T1000 (cell line): ENCODE data around the gene IGFALS.

ENCODE experiments used
- DNase-seq: peaks from one replicate; lab custom pipeline; 2025; ENCODE audit warnings: mixed read lengths; lab: John Stamatoyannopoulos, UW

The IGFALS gene

DNA sequence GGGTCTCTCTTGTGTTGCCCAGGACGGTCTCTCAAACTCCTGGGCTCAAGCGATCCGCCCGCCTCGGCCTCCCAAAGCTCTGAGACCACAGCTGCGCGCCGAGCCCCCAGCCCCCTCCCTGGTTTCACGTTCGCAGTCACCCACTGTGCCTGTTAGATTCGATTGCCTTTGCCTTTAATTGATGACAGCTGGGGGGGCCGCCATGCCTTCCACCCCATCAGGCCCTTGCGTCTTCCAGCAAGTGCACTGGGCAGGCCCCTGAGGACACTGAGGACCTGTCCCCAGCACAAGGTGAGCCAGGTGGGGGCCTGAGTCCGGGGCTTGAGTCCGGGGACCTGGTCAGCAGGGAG lies 3.3 kb downstream of the IGFALS start:
- no peak for DNase-seq

DNA sequence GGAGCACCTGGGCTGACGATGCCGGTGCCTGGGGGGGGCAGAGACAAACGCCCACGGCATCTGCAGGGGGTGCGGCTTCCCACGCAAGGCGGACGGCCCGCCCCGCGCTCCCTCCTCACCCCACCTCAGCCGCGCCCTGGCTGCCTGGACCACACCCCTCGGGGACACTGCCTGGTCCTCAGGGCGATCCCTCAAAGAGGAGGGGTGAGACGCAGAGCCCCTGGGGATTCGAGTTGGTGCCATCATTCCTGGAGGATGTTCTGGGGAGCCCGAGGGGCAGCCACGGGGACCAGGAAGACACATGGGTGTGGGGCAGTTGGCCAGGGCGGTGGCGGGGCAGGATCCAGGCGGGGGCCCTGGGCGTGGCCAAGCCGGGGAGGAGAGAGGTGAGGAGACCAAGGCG lies 3.9 kb downstream of the IGFALS start:
- DNase-seq = no peak

DNA sequence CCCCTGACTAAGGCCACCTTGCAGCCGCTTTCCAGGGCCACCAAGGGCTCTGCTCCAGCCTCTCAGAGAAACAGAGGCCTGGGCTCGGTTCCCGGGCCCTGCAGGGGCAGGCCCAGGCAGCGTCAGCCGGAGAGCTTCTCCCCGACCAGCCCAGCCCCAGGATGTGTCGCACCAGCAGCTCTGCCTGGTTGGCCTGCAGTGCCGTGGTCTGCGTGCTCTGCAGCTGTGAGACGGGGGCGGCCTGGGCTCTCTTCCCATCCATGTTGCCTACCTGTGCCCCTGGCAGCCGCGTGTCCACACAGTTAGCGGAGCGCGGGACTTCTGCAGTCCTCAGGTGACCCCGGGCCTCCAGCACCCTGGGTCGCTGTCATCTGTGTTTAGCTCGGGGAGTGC lies 4.8 kb downstream of the IGFALS start:
- DNase-seq = no peak

DNA sequence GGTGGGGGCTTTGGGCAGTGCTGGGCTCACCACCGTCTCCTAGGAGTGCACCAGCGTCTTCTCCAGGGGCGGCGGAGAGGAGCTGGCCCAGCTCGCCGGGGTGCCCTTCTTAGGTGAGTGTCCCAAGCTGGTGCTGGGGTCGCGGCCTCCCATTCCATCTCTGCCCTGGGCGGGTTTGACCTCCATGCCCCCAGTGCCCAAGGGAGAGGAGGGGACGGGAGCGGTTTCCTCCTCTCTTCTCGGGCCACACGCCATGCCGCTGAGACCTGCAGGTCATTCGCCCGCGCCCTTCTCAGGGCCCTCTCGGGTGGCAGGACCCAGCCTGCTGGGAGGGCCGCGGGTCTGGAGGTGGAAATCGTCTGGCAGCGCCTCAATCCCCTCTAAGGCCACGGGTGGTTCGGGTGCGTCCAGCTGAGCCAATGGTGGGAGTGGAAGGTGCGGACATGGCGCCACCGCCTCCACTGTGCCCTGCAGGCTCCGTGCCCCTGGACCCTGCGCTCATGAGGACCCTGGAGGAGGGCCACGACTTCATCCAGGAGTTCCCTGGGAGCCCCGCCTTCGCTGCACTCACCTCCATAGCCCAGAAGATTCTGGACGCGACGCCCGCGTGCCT lies 5.3 kb downstream of the IGFALS start:
- DNase-seq = no peak

DNA sequence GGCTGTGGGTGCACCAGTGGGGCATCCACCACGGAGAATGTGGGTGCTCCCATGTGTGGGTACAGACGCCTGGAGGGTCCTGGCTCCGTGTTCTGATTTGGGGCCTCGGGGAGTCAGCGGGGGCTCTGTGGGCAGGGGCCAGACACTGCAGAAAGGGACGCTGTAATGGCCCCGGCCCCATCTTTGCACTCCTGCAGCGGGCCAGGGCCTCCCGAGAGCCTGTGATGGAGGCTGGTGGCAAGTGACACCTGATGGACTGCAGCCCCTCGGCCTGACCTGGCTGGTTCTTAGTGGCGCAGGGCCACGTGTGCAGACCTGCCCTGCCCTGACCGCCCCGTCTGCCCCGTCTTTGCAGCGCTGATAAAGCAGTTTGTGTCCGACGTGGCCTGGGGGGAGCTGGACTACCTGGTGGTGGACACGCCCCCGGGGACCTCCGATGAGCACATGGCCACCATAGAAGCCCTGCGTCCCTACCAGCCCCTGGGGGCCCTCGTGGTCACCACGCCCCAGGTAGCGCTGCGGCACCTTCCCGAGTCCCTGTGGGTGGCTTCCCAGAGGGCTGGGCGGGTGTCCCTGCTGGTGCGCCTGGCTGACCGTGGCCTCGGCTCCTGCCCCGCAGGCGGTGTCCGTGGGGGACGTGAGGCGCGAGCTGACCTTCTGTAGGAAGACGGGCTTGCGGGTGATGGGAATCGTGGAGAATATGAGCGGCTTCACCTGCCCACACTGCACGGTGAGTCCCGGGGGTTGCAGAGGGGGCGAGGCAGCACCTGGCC lies 6.0 kb downstream of the IGFALS start:
- DNase-seq = no peak

DNA sequence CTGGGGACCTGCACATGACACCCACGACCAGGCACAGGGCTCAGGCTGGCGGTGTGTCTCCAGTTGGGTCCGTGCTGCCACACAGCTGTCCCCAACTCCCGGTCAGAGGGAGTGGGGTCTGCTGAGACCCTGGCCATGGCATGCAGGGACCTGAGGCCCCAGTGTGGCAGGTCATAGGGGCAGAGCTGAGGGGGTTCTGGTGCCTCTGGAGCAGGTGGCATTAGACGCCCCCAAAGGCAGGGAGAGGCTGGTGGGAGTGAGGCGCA lies 6.5 kb downstream of the IGFALS start:
- DNase-seq = no peak

DNA sequence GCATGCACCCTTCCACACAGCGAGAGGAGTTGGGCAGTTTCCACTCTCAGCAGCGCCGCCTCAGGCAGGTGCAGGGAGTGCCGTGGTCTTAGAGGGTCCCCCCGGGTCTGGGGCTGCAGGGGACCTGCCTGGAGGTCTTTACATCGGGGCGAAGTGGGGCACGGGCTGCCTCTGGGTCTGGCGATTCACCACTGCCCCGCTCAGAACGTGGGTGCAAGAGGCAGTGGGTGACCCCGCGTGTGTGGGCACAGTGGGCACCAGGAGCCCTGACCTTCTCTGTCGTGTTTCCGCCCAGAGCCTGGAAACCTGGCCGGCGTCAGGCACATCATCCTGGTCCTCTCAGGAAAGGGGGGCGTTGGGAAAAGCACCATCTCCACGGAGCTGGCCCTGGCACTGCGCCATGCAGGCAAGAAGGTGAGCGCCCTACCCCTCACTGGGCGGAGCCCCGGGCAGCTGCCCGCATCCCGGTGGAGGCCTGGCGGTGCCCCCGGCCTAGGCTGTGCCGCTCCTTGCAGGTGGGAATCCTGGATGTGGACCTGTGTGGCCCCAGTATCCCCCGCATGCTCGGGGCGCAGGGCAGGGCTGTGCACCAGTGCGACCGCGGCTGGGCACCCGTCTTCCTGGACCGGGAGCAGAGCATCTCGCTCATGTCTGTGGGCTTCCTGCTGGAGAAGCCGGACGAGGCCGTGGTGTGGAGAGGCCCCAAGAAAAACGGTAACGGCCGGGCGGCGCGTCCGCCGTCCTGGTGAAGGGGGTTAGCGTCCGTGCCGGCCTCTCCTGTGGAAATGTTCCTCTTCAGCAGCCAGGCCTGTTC lies 7.1 kb downstream of the IGFALS start:
- DNase-seq = no peak

DNA sequence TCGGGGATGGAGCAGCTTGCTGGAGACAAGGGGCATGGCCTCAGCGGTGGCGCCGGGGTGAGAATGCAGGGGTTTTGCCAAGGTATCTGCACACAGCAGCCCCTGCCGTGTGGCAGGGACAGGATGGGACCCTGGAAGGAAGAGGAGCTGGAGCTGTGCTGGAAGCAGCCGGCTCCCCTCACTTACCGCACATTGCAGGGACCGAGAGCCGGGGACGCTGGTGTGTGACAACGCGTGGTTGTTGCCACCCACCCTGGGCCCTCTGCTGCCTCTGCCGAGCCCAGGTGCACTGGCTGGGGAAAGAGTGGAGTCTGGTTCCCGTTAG lies 7.7 kb downstream of the IGFALS start:
- DNase-seq = no peak

DNA sequence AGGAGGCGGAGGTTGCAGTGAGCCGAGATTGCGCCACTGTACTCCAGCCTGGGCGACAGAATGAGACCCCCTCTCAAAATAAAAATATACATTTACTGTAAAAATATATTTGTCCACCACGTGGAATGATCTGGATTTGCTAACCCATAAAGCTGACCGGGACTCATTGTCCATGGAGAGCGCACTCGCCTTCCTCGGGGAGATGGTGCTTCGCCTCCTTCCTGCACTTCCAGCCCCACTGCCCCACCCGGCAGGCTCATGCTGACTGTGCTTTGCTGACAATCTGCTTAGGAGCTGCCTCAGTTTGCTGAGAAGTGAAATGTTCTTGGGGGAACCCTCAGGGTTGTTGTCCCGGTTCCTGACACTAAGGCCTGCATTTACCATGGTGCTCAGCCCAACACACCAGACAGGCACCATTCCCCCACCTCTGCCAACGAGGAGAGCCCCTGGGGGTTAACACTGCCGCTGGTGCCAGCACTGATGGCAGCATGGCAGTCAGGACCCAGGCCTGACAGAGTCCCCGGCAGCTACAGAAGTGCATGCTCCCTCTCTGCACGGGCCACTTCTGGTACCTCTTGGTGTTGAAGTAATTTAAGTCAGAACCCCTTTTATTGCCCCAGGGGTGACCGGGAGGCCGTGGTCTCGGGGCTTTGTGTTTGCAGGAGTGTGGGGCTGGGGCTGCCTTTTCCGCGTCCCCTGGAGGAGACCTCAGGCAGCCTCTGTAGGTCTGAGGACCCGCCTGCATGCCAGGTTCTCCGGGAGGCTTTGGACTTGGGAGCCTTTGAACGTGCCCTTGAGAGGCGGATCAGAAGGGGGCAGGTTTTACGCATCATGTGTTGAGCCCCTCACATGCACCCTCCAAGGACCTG lies 8.3 kb downstream of the IGFALS start:
- DNase-seq = no peak

DNA sequence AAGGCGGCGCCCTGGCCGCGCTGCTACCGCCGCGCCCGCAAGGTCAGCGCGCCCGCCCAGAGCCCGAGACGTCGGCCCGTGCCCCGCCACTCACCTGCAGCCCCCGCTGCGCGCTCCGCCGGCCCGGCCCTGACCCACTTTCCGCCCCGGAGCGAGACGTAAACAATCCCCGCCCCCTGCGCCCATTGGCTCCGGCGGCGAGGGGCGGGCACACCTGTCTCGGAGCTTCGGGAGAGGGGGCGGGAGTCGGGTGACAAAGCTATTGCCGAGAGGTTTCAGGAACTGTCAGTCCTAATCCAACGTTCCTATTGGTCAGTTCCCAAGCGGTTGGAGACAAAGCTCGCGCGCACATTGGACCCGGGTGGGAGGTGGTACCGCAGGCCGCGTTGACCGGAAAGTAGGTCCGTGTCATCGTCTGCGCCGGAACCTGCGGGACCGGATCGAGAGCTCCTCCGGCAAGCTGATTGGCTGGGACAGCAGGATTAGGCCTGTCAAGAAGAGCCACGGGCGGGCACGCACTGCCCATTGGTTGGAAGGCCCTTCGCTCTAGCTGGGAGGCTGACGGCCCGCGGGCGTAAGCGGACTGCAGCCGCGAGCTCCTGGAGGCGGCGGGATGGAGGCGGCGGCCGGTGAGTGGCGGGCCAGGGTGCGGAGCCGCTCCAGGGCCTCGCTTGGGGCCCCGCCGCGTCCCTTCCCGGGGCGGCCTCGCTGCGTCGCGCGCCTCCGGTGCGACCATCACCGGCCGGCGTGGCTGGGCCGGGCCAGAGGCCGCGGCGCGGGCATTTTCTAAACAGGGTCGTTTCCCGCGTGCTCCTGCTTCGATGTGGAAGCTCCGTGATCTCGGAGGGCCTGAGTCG lies 10.9 kb downstream of the IGFALS start, which contains the start of the genes NUBP2 and SPSB3:
Gene NUBP2, plus strand, starts transcription at position 553 of the 857 bp plus-strand sequence. Its CDS starts 61 bp downstream, at position 614.
Gene SPSB3, minus strand, starts transcription at position 164 of the 857 bp plus-strand sequence. CDS start 1,088 bp downstream, outside the sequence.
- DNase-seq = peak; percentile 100

DNA sequence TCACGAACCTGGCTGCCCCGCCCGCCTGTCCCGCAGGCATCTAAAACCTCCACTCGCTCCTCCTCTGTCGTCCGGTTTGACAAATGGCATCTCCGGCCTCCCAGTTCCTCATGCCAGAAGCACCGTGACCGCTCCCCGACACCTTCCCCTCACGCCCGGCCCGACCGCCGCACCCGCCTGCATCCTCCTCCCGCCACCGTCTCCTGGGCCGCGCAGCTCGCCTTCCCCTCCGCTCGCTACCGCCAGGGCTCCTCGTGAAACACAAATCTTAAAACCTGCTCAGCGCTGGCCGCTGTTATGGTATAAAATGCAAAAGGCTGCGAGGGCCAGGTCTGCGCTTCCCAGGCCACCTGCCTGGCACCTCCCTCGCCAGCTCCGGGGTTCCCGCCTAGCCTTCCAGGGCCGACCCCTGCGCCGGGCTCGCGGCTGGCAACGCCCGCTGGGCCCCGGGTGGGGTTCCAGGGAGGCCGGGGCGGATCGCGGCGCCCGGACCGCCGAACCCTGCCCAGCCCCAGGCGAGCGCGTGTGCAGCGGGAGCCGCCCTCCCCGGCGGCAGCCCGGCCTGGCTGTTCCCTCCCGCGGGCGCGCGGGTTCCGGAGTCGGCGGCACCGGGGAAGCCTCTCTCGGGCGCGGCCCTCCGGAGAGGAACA lies 11.6 kb downstream of the IGFALS start:
- DNase-seq = no peak

DNA sequence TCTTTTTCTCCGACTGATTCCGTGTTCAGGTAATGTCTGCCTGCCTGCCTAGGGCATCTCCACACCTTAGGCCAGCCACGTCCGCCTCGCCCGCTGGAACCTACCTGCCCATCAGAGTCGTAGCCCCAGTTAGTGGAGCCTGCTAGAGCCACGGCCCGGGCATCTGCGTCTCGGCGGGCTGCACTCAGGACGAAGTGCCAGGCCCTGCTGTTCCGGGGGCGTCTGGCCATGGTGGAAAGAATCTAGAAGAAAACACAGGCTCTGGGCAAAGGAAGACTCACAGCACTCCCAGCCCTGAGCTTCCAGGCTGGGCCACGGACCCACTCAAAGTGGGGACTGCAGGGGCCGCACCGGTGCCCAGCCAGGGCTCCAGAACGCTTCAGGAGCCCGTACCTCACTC lies 12.3 kb downstream of the IGFALS start:
- DNase-seq = no peak

DNA sequence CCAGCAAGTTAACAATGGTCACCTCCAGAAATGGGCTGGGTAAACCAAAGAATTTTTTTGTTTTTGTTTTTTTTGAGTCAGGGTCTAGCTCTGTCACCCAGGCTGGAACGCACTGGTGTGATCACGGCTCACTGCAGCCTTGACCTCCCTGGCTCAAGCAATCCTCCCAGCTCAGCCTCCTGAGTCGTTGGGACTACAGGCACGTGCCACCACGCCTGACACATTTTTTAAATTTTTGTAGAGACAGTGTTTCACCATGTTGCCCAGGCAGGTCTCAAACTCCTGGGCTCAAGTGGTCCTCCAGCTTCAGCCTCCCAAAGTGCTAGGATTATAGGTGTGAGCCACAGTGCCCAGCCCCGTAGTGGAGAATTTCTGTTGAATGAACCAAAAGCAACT lies 12.8 kb downstream of the IGFALS start:
- no peak for DNase-seq

DNA sequence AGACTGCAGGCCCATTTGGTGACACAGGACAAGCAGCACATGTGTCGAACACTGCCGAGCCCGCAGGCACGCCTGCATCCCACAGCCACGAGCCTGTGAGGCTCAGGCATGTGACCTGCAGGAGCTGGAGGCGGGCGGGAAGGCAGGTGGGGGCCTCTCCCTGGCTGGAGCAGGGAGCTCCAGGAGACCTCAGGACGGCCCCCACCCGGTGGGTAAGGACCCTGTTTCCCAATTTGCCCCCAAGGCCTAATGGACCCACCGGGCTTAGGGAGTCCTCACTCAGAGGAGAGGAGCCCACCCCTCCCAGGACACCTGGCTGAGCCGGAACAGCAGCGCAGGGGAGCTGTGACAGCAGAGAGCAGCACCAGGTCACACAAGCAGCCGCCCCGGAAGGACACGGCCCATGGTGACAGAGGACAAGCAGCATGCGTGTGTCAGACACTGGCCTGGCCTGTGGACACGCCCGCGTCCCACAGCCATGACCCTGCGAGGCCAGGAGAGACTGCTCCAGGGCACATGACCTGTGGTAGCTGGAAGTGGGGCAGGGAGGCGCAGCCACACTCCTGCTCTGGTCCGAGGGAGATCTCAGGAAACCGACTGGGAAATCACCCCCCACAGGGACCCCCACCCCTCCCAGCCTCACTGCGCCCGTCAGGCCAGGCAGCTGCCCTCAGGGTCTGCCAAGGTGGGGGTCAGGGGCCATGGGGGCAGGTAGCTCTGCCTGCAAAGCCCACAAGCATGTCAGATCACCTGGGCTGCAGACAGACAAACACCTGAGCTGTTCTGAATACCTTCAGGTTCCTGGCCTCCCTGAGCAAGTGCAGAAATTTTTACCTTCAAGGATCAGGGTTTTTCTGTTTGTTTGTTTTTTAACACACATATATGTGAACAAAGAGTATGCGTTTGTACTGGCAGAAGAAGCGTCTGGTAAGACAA lies 13.5 kb downstream of the IGFALS start:
- no peak for DNase-seq

DNA sequence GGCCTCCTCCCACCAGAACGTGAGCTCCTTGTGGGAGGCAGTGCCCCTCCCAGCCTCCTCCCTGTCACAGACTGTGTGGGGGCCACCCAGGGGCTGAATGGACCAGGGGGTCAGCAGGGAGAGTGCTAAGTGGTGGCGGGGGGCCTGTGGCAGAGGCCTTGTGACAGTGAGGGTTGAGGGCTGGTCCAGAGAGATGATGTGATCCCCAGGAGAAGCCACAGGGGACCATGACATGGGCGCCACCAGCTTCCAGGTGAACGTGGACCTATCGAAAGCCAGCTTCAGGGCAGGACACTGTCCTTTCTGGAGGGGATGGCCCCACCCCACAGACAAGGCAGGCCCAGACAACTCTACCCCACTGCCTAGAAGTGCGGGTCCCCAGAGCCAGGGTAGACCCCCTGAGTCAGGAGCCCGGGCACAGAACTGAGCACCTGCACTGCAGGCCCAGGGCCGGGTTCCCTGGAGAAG lies 14.2 kb downstream of the IGFALS start:
- DNase-seq = no peak

DNA sequence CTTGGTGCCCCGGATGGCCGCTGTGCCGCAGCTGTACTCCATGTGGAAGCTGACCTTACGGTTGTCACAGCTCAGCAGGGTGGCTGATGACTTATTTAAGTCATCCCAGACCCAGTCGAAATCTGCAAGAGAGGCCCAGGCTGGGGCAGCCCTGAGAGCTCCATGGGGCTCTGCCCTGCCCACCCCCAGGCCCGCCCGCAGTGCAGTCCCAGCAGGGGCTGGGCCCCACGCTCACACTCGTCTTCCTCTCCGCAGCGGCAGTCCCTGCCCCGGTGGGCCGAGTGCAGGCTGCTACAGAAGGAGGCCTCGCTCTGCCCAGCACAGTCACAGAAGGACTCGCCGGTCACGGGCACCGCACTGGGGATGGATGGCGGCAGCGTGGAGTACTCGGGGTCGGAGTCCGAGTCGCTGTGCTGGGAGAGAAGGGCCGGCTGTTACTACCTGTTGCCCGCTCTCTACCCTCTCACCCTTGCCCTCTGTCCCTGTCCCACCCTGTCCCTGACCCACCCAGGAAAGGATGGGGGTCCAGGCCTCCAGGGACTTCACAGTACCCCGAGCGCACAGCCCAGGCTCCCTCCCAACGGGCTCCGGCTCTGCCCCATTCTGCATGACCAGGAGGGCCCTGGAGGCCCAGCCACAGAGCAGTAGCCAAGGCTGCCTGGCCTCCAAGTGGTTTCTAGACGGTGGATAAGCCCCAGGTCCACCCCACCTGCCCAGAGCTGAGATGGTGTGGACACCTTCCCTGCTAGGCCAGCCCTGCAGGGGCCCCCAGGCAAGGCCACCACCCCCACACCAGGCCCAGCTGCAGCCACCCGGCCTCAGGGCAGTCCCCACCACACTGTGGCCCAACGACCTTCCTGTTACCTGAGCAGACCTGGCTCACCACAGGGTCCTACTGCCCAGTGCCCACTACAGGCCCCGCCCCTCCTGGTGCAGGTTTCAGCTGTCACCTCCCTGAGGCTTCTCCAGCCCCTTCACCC lies 15.0 kb downstream of the IGFALS start:
- no peak for DNase-seq

DNA sequence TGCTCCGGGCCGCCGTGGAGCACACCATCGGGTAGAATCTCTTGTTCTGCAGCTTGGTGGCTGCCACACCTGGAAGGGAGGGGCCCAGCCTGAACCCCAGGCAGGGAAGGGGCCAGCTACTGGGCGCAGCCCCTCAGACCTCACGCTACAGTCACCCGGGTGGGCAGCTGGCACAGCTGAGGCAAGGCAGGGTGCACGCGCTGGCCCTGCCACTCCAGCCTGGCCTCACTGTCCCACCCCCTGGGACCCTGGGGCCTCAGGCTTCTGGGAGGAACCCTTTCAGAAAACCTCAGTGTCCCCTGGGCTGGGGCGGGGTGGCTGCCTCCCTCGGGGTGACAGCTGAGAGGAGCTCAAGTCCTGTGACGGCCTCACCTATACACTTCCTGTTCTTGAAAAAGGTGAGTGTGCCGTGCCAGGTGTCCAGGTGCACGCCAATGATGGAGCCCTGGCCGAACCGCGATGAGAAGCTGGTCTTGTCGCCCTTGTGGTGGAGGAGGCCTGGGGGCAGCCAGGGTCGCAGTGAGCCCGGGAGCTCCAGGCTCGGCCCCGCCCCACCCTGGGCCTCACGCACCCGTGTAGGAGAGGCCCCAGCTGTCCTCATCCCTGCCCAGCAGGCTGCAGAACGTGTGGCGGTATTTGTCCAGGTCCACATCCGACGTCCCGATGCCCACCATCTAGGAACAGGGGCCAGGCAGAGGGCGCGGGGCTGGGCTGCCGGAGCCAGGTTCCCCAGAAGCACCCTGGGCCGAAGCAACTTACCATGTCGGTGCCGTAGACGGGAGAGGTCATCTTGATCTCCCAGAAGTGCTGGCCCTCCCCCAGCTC lies 15.9 kb downstream of the IGFALS start:
- DNase-seq = no peak
